ENCODE data around the gene SDR9C7.

DNA sequence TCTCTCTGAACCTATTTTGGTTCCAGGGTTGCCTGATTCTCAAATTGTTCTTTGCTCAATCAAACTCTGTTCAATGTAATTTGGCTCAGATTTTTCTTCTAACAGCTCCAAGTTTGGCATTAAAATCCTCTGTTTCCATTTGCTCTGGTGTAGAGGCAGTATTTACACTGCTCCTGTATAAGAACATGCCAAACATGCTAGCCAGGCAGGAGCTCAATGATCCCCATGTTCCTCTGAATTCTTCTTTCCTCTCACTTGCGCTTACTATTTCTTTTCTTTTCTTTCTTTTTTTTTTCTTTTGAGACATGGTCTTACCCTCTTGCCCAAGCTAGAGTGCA, 17.2 kb downstream of the SDR9C7 start:
- TF ChIP-seq POLR2A (IDR thresholded peaks at IDR 0.05): no peak
- TF ChIP-seq, protein P1, sequence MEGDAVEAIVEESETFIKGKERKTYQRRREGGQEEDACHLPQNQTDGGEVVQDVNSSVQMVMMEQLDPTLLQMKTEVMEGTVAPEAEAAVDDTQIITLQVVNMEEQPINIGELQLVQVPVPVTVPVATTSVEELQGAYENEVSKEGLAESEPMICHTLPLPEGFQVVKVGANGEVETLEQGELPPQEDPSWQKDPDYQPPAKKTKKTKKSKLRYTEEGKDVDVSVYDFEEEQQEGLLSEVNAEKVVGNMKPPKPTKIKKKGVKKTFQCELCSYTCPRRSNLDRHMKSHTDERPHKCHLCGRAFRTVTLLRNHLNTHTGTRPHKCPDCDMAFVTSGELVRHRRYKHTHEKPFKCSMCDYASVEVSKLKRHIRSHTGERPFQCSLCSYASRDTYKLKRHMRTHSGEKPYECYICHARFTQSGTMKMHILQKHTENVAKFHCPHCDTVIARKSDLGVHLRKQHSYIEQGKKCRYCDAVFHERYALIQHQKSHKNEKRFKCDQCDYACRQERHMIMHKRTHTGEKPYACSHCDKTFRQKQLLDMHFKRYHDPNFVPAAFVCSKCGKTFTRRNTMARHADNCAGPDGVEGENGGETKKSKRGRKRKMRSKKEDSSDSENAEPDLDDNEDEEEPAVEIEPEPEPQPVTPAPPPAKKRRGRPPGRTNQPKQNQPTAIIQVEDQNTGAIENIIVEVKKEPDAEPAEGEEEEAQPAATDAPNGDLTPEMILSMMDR (IDR thresholded peaks at IDR 0.05): no peak

All from Peyer's patch (tissue), 4 donors.